Stimulated activated naive CD4-positive, alpha-beta T cell treated with Interleukin-2 at 50 U/mL for 16 hours (primary cell): ENCODE results near the gene ANP32E.

Experiments
- DNase-seq: peaks from one replicate; lab custom pipeline; 2025; lab: John Stamatoyannopoulos, UW

The ANP32E gene

DNA sequence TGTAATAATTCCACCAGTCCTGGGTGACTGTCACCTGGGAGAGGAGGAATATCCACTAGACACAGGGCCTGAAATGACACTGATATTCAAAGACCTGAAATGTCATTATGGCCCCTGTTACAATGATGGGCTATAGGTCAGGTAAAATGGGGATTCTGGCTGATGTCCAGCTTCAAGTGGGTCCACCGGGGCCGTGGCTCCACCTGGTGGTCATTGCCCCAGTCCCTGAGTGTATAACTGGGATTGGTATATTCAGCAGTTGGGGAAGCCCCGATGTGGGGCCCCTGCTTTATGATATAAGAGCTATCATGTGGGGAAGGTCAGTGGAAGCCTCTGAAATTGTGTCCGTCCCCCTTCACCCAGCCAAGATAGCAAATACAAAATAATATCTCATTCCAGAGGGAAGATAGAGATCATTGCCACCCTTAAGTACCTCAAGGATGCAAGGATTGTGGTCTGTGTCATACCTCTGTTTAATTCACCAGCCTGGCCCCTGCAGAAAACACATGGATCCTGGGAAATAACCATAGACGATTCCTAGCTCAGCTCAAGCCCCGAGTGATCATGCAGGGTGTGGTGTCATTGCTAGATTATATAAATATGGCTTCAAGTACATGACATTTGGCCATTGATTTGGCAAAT, 66.8 kb downstream of the ANP32E start:
- DNase-seq: peak; percentile 38
